HEK293 (cell line): Measurements from ENCODE around the gene BIRC5.

Experiments
- ATF2 ChIP-seq: fragments of 450-650 bp; formaldehyde crosslinking; IDR thresholded peaks from 2 replicates; pipeline ENCODE4 v1.5.1; 2016; ENCODE audit warnings: missing biosample characterization, missing genetic modification characterization, low read depth
- CTCF ChIP-seq: fragments of 450-650 bp; formaldehyde crosslinking; IDR thresholded peaks from 2 replicates; pipeline ENCODE4 v1.5.1; 2016; ENCODE audit warnings: missing biosample characterization, missing genetic modification characterization
- GLIS1 ChIP-seq: fragments of 450-650 bp; formaldehyde crosslinking; IDR thresholded peaks from 2 replicates; pipeline ENCODE4 v1.5.1; 2016; ENCODE audit warnings: missing biosample characterization, missing genetic modification characterization
- ZNF184 ChIP-seq: fragments of 450-650 bp; IDR thresholded peaks from 2 replicates; pipeline ENCODE4 v1.5.1; 2018; ENCODE audit warnings: missing biosample characterization, mild to moderate bottlenecking, missing genetic modification characterization
- ZNF26 ChIP-seq: fragments of 450-650 bp; formaldehyde crosslinking; IDR thresholded peaks from 2 replicates; pipeline ENCODE4 v1.5.1; 2016; ENCODE audit warnings: missing biosample characterization, missing genetic modification characterization
- TF ChIP-seq, protein P1 (sequence below): fragments of 450-650 bp; formaldehyde crosslinking; IDR thresholded peaks from 2 replicates; pipeline ENCODE4 v1.5.1; 2016; ENCODE audit warnings: missing biosample characterization, missing genetic modification characterization

DNA sequence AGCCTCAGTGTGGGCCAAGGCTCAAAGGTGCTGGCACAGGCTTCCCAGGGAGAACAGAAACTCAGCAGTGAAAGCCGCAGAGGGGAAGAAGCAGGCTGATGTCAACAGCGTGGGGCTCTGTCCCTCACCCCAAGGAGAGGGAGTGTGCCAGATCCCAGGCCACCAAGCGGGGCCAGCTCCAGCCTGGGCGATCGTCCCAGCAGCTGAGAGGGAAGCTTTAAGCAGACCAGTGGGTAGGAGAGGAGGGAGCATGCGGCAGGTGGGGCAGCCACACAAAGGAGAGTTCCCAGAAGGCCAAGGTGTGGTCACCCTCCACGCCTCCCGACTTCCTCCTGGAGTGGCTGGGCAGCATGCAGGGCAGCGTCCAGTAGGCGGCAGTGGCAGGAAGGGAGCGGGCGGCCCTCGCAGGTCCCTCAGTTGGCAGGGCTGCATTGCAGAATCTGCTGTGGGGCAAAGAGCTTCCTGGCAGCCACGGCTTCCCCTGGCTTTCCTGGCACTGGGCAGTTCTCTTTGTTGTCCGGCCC lies 39.6 kb upstream of the BIRC5 start:
- TF ChIP-seq, protein P1, sequence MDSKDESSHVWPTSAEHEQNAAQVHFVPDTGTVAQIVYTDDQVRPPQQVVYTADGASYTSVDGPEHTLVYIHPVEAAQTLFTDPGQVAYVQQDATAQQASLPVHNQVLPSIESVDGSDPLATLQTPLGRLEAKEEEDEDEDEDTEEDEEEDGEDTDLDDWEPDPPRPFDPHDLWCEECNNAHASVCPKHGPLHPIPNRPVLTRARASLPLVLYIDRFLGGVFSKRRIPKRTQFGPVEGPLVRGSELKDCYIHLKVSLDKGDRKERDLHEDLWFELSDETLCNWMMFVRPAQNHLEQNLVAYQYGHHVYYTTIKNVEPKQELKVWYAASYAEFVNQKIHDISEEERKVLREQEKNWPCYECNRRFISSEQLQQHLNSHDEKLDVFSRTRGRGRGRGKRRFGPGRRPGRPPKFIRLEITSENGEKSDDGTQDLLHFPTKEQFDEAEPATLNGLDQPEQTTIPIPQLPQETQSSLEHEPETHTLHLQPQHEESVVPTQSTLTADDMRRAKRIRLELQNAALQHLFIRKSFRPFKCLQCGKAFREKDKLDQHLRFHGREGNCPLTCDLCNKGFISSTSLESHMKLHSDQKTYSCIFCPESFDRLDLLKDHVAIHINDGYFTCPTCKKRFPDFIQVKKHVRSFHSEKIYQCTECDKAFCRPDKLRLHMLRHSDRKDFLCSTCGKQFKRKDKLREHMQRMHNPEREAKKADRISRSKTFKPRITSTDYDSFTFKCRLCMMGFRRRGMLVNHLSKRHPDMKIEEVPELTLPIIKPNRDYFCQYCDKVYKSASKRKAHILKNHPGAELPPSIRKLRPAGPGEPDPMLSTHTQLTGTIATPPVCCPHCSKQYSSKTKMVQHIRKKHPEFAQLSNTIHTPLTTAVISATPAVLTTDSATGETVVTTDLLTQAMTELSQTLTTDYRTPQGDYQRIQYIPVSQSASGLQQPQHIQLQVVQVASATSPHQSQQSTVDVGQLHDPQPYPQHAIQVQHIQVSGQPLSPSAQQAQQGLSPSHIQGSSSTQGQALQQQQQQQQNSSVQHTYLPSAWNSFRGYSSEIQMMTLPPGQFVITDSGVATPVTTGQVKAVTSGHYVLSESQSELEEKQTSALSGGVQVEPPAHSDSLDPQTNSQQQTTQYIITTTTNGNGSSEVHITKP = no peak
- TF ChIP-seq CTCF (tag by site-specific recombination) (no peak), ZNF184 (tag by site-specific recombination) (no peak), GLIS1 (tag by site-specific recombination) (no peak), ZNF26 (tag by site-specific recombination) (no peak), ATF2 (tag by site-specific recombination) (no peak)
